WTC11 (cell line): ENCODE results near the gene RACK1. TPM values are rescaled to one million over a fixed set of nuclear protein-coding genes. Genes with fewer than 3 reads are reported as not detected.
A peak's percentile ranks its signal among the peaks of the same experiment; 100 is the strongest.

Experiments used
- ATAC-seq: fragments of 200-7000 bp; cut with Tn5 transposase; 2 replicates; pipeline ENCODE4 v1.10.0; 2021; ENCODE audit warnings: mild to moderate bottlenecking, moderate library complexity
- CTCF ChIA-PET: fragments of 300-600 bp; sonication (Branson Sonifier 250); formaldehyde crosslinking; loops from one replicate; lab custom pipeline; 2021; ENCODE audit warnings: antibody characterized with exemption; lab: Charles Lee
- POLR2A ChIA-PET: fragments of 350-600 bp; sonication (Branson Sonifier 250); formaldehyde crosslinking; loops from one replicate; lab custom pipeline; 2021; ENCODE audit warnings: antibody characterized with exemption; lab: Charles Lee
- DNase-seq: peaks from one replicate; pipeline ENCODE4 v3.0.0; 2021; ENCODE audit warnings: low spot score
- H3K27ac Mint-ChIP-seq: 2 replicates; pipeline ENCODE4 v1.8.0; 2021; ENCODE audit warnings: mixed read lengths
- H3K27me3 Mint-ChIP-seq: 2 replicates; pipeline ENCODE4 v1.8.0; 2021; ENCODE audit warnings: low read depth, mild to moderate bottlenecking, moderate library complexity, mixed read lengths
- H3K36me3 Mint-ChIP-seq: 2 replicates; pipeline ENCODE4 v1.8.0; 2021; ENCODE audit warnings: mixed read lengths
- H3K4me1 Mint-ChIP-seq: 2 replicates; pipeline ENCODE4 v1.8.0; 2022; ENCODE audit warnings: mixed read lengths
- H3K4me3 Mint-ChIP-seq: 2 replicates; pipeline ENCODE4 v1.8.0; 2021; ENCODE audit warnings: mild to moderate bottlenecking, moderate library complexity, mixed read lengths
- H3K9me3 Mint-ChIP-seq: 2 replicates; pipeline ENCODE4 v1.8.0; 2021; ENCODE audit warnings: mixed read lengths
- AFF4 ChIP-seq: sonication (generic); formaldehyde crosslinking; IDR thresholded peaks from 2 replicates; pipeline ENCODE4 v1.8.1; 2023; ENCODE audit warnings: mild to moderate bottlenecking, missing genetic modification reagents, borderline replicate concordance
- ARID4B ChIP-seq: sonication (generic); formaldehyde crosslinking; IDR thresholded peaks from 2 replicates; pipeline ENCODE4 v1.8.0; 2023; ENCODE audit warnings: missing genetic modification reagents, mild to moderate bottlenecking, borderline replicate concordance
- CBFB ChIP-seq: sonication (generic); formaldehyde crosslinking; IDR thresholded peaks from 2 replicates; pipeline ENCODE4 v1.8.1; 2022; ENCODE audit warnings: mild to moderate bottlenecking, low read depth, missing genetic modification reagents
- CREB1 ChIP-seq: sonication (generic); formaldehyde crosslinking; IDR thresholded peaks from 2 replicates; pipeline ENCODE4 v1.8.0; 2023; ENCODE audit warnings: mild to moderate bottlenecking, missing genetic modification reagents
- CREM ChIP-seq: sonication (generic); formaldehyde crosslinking; IDR thresholded peaks from 2 replicates; pipeline ENCODE4 v1.8.1; 2022; ENCODE audit warnings: mild to moderate bottlenecking, missing genetic modification reagents, moderate library complexity
- CTCF ChIP-seq: fragments of 200-600 bp; IDR thresholded peaks from 2 replicates; pipeline ENCODE4 v1.8.0; 2022; ENCODE audit warnings: antibody characterized with exemption
- FOXJ3 ChIP-seq: sonication (generic); formaldehyde crosslinking; IDR thresholded peaks from 2 replicates; pipeline ENCODE4 v1.9.0; 2021; ENCODE audit warnings: missing genetic modification reagents, mild to moderate bottlenecking, borderline replicate concordance
- KAT7 ChIP-seq: sonication (generic); formaldehyde crosslinking; IDR thresholded peaks from 2 replicates; pipeline ENCODE4 v1.8.1; 2023; ENCODE audit warnings: missing genetic modification reagents, mild to moderate bottlenecking, borderline replicate concordance
- MLX ChIP-seq: sonication (generic); formaldehyde crosslinking; IDR thresholded peaks from 2 replicates; pipeline ENCODE4 v1.8.1; 2023; ENCODE audit warnings: mild to moderate bottlenecking, missing genetic modification reagents, moderate library complexity
- NFE2L1 ChIP-seq: sonication (generic); formaldehyde crosslinking; IDR thresholded peaks from 2 replicates; pipeline ENCODE4 v1.8.1; 2023; ENCODE audit warnings: missing genetic modification reagents
- RELA ChIP-seq: sonication (generic); formaldehyde crosslinking; IDR thresholded peaks from 2 replicates; pipeline ENCODE4 v1.8.1; 2022; ENCODE audit warnings: missing genetic modification reagents, mild to moderate bottlenecking, borderline replicate concordance
- ZNF281 ChIP-seq: sonication (generic); formaldehyde crosslinking; IDR thresholded peaks from 2 replicates; pipeline ENCODE4 v1.8.0; 2023; ENCODE audit warnings: mild to moderate bottlenecking, missing genetic modification reagents
- ZNF317 ChIP-seq: sonication (generic); formaldehyde crosslinking; IDR thresholded peaks from 2 replicates; pipeline ENCODE4 v1.8.1; 2023; ENCODE audit warnings: low read depth, mild to moderate bottlenecking, moderate library complexity, missing genetic modification reagents, borderline replicate concordance
- ZNF532 ChIP-seq: fragments of 250-450 bp; sonication (Bioruptor Pico); IDR thresholded peaks from 2 replicates; pipeline ENCODE4 v1.9.0; 2021; ENCODE audit warnings: mild to moderate bottlenecking, borderline replicate concordance
- total RNA-seq: library from RNA; stranded (reverse); gene quantifications from 3 replicates; pipeline ENCODE4 v1.2.3, GENCODE V29; 2021
- TF ChIP-seq, protein P1 (sequence below): sonication (generic); formaldehyde crosslinking; IDR thresholded peaks from 2 replicates; pipeline ENCODE4 v1.8.0; 2022; ENCODE audit warnings: mild to moderate bottlenecking, missing genetic modification reagents

Gene RACK1
- total RNA-seq, 1 experiment from 2014 or later = 2,360 TPM

DNA sequence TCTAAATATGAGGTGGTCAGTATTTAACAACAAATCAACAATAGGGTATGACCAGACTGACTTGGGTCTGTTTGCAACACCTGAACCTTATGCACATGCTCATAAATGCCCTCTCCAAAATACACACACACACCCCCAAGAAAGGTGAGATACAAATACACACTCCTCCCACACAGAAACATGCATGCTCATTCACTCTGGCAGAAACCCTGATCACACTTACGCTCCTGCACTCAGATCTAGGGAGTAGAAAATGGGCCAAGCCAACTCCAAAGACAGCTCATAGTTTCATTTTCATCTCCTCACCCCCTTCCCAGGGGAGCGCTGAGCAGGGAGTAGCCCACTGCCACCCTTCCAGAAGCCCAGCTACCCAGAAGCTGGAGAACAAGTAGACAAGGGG lies 50.0 kb downstream of the RACK1 start (continued):
- TF ChIP-seq AFF4 (CRISPR knock-in tag) (no peak), ZNF532 (CRISPR knock-in tag) (no peak), CREB1 (no peak), MLX (CRISPR knock-in tag) (no peak), FOXJ3 (CRISPR knock-in tag) (no peak), CREM (CRISPR knock-in tag) (no peak), RELA (CRISPR knock-in tag) (no peak), KAT7 (CRISPR knock-in tag) (no peak), CTCF (no peak), NFE2L1 (CRISPR knock-in tag) (no peak)

DNA sequence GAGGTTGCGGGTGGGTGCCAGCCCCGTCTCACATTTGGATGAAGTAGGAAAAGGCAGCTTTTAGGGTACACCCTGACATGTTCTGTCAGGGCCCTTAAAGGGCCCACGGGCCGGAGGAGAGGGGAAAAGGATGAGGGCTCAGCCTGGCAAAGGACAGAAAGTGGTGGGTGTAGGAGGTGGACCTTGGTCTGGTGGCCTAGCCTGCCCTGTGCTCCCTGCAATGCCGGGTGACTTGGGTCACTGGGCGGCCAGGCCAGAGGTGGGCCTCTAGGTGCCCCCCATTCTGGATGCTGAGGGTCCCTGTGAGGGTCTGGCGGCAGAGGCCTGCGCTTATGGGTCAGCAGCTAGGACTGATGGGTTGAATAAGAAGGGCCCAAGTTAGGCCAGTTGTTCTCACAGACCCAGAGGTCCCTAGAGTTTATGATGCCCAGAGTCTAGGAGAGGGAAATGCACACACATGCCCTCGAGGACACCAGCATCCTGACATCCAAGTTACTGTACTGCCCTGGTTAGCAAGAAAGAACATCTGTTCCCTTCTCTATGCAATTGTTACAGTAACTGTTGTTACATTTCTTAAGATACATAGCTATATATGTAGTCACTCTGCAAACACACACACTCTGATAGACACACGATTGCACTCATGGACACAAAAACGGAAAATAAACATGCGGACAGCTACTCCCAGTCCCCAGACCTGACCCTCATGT lies 51.2 kb downstream of the RACK1 start:
- CTCF ChIA-PET = interaction anchor here (0.6 to 6.7 kb wide), 6 partner anchors 13 to 55 kb away, joined by 3 to 42 read pairs (median 3); partner anchors contain the start of gene TRIM7
- Mint-ChIP-seq H3K27me3 (peaks cover 36% of the 10 kb centered on the region), H3K36me3 (0 out of 2 replicates have a peak, but pooled peaks cover 3% of the 10 kb centered on the region), H3K9me3 (no peaks in the 10 kb centered on the region), H3K4me3 (peak overlapping the region; percentile 97), H3K27ac (no peak overlapping the region), H3K4me1 (peaks cover 19% of the 10 kb centered on the region)
- POLR2A ChIA-PET = interaction anchor here (0.6 to 1.4 kb wide), 3 partner anchors 12 to 53 kb away, joined by 3 to 11 read pairs (median 3); partner anchors contain the start of gene TRIM7
- DNase-seq (no peak), ATAC-seq (no peak)
- TF ChIP-seq, protein P1, sequence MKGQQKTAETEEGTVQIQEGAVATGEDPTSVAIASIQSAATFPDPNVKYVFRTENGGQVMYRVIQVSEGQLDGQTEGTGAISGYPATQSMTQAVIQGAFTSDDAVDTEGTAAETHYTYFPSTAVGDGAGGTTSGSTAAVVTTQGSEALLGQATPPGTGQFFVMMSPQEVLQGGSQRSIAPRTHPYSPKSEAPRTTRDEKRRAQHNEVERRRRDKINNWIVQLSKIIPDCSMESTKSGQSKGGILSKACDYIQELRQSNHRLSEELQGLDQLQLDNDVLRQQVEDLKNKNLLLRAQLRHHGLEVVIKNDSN = no peak
- no peak for TF ChIP-seq FOXJ3 (CRISPR knock-in tag)
- no peak for TF ChIP-seq ZNF317 (CRISPR knock-in tag)
- TF ChIP-seq ARID4B (CRISPR knock-in tag) = no peak
- TF ChIP-seq ZNF281 = no peak
- TF ChIP-seq CBFB (CRISPR knock-in tag) = no peak
